Measurements from ENCODE around the gene ADGRB3.

DNA sequence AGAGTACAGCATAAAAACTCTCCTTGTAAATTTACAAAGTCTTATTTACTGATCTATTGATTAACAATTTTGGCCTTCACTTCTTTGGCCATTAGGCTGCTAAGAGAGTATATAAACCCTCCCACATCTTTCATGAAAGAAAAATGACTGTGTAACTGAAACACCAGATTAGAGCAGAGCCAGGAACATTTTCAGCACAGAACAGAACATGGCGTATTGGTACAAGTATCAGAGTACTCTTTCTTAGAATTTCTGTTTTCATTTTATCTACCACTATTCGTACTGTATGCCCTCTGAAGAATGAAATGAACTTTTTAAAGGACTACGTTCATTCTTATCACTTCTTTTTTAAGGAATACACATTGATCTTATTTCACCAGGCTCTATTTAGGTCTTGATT is 550.2 kb downstream of the ADGRB3 start:
- TF ChIP-seq GATA2 (IDR thresholded peaks at IDR 0.05; ENCODE audit: low read depth, low read length) = no peak
- no peak for TF ChIP-seq GATA3 (IDR thresholded peaks at IDR 0.05; ENCODE audit: low read depth, low read length)

Data from SH-SY5Y (cell line).